Activated naive CD8-positive, alpha-beta T cell treated with anti-CD3 and anti-CD28 coated beads, Interleukin-2, amount 50 U/mL, for 16 hours (primary cell): ENCODE data around the gene SHB.

Experiments
- DNase-seq: peaks from one replicate; pipeline ENCODE4 v3.0.0-alpha.2; 2020; ENCODE audit warnings: low read depth, low spot score

The SHB gene

DNA sequence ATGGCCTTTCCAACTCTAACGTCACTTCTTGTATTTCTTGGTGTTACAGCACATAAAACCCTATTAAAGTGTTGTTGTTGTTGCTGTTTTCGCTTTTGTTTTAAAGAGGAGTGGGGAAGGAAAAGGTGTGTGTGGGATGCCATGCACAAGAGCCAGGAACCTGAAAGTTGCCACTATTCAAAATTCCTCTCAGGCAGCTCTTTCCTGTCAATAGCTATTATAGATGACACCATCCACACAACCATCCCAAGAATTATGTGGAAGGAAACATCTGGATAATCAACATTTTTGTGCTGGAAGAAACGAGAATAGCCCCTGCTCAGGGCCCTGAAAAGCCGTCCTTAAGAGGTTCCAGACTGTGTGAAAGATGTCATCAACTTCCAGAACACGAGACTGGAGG is 79.3 kb downstream of the SHB start:
- no peak for DNase-seq

DNA sequence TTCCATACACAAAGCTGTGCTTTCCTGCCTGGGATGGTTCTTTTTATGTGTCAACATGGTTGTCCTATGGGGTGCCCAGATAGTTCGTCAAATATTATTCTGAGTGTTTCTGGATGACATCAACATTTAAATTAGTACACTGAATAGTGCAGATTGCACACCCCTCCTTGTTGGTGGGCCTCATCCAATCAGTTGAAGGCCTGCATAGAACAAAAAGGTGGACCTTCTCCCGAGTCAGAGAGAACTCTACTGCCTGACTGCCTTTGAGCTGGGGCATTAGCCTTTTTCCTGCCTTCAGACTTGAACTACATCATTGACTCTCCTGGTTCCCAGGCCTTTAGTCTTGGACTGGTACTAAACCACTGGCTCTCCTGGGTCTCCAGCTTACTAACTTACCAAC is 80.4 kb downstream of the SHB start:
- DNase-seq, result no peak

DNA sequence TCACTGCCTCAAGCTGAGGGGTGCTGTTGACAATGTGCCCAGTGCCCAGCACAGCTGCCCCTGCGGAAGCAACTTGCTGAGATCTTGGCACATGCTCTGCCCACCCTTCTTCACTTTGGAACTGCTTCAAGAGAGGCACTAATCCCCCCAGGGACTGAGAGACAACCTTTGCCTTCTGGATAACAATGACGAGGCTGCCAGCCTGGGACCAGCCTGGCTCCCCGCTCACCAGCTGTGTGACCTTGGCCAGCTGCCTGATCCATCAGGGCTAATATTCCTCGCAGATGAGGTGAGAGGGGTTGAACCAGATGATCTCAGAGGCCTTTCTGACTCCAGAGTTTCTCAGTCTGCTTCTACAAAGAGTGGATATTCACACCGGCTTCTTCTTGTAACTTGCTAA is 81.0 kb downstream of the SHB start:
- no peak for DNase-seq

DNA sequence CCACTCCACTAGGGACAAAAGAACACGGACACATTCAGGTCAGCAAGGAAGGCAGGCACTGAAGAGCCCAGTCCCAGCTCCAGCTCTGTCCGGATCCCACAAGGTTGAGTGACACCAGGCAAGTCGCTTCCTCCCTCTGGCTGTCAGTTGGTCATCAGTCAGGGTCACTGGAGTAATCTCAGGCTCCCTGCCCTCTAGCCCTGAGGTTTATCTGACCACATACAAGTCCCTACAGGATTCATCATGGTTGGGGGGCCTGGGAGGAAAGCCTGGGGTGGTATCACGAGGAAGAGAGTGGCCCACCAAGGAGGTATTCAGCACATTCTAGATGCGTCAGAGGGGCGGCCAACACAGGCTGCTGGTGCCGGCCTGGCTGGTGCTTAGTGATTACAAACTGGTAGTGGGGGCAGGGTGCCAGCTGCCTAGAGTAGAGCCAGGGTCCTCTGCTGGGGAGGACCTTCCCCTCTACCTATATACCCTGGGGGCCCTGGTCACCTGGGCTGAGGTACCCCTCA is 81.5 kb downstream of the SHB start:
- no peak for DNase-seq

DNA sequence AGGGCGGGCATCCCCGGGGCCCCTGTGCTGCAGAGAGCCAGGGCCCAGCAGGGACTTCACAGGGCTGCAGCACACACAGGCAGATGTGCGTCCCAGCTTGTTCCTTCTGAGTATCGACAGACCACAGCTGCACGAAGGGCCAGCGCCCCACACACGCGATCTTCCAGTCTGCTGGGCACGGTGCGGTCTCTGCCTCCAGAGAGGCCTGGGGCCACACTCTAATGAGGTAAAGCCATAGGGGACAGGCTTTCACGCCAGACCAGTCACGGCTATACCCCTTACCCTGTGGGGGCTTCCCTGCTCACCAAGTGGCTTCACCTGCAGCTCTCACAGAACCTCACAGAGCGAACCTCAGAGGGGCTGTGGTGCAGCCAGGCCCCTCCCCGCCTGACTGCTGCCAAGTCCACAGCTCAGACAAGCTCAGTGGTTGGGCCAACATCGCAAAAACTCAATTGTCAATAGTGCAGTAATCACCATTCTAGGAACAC is 82.2 kb downstream of the SHB start:
- no peak for DNase-seq

DNA sequence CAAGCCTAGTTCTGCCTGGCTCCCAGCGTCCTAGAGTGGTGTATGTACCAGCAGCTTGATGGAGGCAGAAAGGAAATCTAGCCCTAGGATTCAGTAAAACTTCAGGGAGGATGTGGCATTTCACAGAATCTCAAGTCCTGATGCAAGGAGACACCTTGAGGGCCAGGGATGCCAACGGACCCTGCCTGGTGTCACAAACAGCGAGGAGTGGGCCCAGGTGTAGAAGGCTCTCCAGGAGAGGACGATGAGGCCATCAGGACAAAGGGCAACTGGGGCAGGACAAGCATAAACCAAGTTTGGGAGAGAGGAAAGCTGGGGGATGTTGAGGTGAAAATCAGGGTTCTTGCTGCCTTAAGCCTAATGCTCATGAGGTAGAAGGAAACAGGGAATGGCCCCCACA is 83.0 kb downstream of the SHB start:
- DNase-seq, result no peak

DNA sequence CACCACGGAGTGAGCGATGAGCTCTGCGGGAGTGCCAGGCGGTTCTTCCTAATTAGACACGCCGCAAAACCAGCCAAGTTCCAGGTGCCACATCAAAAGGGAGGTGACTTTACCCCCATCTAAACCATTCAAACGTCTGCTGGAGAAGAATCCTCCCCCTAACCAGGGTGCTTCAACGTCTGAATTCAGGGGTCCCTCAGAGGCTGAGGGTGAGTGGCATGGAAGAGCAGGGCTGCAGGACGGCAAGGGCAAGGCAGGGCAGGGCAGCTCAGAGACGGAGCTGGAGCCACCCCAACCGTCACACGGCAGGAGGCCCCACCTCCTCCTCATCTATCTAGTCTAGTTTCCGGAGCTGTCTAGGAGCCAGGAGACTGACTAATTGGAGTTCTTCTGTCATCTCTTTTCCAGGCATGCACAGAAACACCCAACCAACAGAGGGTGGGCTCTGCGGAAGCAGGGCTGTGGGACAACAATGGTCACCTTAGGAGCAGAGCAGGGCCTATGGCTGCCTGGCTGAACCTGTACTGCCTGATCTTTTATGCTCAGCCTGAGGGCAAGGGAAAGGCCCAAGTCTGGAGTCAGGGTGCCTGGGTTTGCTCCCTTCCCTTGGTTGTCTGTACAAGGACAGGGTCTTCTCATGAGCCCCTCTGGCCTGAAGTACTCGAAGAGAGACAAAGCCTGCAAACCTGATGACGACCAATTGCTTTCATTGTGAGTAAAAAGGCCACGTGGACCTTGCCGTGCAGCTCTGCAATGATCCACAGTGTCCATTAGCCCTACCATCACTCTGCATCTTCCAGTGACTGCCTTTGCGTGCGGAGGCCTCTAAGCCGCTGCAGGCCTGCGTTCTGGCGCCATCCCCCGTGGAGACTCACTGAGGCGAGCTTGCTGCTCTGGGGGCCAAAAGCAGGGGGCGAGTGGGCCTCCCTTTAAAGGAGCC is 84.1 kb downstream of the SHB start:
- no peak for DNase-seq

DNA sequence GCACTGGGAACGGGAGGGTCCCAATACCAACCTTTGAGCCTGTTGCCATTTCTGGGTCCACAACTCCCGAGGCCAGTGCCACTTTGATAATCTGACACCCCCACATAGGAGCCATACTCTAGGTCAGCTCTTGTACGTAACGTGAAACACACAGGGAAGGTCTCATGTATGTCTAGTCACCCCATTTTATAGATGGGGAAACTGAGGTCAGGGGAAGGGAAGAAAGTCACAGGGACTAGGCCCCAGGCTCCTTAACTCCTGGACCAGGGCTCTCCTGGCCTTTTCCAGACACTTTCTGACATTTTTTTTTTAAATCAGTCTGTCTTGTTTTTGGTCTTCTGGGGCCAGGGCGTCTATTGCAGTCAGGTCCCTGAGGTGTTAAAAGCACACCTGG is 84.8 kb downstream of the SHB start:
- DNase-seq, result no peak

DNA sequence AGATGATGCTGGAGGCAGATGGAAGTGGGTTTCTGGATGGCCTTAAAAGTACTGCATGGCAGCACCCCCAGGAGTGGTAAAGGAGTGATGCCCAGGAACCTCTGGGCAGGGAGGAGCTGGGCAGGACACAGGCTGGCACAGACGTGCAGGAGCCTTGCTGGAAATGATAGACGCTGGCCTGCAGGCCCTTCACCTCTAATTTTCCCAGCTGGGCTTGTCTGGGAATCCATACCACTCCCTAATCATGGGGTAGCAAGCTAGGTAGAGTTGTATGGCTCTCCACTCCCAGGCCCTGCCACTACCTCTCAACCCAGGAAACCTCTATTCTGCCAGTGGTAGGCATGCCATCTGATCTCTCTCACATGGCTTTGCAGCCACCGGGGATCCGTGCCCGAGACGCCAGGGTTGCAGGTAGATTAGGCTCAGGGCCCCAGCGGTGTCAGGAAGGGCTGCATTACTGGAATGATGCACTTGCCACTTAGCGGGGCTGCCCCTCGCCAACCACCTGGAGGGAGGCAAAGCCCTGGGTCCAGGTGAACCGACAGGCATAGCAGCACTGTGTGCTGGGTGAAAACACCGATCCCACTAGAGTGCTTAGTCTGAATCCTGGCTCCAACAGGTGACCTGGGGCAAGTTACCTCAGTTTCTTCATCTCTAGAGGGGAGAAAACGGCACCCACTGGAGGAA is 85.5 kb downstream of the SHB start:
- no peak for DNase-seq

DNA sequence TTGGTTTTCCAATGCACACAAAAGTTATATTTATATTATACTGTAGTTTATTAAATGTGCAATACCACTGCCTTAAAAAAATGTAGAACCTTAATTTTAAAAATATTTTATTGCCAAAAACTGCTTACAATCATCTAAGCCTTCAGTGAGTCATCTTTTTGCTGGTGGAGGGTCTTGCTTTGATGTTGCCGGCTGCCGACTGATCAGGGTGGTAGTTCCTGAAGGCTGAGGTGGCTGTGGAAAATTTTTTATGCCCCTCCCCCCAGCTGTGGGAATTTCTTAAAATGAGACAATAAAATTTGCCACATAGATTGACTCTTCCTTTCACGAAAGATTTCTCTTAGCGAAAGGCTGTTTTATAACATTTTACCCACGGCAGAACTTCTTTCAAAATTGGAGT is 89.2 kb downstream of the SHB start:
- no peak for DNase-seq

DNA sequence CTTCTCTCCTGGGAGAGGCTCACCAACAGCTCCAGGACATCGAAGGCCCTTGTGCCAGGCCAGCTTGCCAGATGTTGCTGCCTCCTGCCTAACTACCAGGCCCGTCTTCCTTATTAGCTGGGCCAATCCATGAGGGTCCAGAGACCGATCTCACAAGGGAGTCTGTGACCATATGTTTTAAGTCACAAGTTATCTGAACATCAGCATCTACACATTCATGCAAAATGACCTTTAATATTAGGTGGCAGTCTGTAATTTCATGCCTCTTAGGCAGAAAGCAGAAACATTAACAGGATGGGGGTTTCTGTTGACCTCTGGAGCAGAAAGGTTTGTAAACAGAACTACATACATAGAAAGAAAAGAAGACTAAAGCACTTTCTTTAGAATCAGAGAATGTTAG is 90.0 kb downstream of the SHB start:
- no peak for DNase-seq

DNA sequence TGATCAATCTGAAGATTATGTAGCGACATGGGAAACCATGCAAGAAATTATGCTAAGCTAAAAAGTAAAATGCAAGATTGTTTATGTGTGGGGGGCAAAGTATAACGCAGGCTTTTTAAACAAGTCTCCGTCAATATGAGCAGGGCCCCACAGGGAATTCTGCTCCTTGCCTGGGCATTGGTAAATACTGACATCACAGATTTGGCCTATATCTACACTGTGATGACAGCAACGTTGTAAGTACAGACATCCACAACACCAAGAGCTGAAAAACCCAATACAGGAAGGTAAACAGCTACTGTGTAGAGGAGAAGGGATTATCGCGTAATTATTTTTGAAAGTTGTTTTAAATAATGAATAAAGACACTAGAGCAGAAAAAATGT is 90.6 kb downstream of the SHB start:
- DNase-seq, result no peak

DNA sequence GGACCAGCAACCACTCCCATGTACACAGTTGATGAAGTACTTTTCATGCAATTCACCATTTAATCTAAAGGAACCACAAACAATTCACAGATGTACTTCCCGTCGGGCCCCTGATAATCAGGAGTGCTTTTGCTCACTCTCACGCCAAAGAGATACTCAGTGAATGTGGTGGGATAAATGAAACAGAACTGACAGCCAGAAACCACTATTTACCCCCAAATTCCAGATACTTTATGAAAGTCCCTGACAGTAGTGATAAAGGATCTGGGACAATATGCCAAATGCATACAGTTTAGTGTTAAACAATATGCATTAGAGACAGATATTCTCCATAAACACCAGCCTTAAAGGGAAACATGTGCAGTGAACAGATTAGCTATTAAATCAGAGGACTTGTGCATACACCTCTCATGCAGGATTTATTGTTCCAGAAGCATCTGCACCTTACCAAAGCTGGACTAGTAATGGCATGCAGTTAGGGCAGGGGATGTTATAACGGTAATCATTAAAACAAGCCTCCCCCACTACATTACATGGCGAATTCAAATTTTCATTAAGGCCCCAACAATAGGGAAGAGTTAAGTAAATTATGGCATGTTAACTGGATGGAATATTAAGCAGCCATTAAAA is 91.1 kb downstream of the SHB start:
- DNase-seq, result no peak

DNA sequence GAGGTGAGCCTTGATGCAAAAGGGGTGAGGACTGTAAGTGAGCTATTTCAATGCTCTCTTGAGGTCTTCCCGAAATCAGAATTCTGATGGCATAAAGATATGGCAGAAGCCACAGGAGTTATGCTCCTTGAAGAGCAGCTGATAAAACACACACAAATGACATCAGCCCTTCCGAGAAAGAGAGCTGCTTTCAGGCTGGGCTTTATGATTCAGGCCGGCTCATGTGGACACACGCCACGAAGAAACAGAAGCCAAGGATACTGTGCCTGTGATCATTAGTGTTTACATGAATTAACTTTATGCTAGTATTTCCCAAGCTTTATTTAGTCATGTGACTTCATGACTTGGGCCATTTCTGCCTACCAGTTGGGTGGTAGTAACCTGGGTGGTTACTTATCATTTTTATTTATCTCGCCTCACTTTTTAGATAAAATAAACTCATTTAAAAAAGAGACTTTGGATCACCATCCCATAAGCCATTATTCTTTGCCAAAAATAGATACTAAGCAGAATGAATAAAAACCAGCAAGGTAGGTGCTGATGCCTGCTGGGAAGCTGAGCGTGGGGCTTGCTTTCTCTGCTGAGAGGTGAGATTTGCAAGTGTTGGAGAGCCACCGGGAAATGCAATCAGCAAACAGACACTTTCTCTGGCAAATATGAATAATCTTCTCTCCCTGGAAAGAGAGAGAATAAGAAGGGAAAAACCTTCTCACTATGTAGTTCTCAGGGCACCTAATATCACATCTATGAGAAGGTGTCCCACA is 92.1 kb downstream of the SHB start:
- DNase-seq, result no peak

DNA sequence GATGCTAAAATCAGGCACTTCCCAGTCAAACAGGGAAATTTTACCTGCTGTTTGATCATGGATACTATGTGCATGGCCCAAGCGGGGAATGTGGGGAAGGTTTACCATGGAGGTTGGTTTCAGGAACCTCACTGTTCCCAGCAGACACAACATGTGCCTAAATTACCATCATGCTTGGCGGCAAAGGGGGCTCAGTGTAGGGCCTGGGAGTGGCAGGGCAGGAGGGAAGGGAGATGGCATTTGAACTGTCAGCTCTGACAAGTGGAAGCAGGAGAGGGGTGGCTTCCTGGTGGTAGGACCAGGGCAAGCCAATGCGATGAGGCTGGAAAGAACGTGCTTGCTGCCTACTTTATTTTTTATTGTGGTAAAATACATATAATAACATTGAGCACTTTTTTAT is 93.4 kb downstream of the SHB start:
- no peak for DNase-seq

DNA sequence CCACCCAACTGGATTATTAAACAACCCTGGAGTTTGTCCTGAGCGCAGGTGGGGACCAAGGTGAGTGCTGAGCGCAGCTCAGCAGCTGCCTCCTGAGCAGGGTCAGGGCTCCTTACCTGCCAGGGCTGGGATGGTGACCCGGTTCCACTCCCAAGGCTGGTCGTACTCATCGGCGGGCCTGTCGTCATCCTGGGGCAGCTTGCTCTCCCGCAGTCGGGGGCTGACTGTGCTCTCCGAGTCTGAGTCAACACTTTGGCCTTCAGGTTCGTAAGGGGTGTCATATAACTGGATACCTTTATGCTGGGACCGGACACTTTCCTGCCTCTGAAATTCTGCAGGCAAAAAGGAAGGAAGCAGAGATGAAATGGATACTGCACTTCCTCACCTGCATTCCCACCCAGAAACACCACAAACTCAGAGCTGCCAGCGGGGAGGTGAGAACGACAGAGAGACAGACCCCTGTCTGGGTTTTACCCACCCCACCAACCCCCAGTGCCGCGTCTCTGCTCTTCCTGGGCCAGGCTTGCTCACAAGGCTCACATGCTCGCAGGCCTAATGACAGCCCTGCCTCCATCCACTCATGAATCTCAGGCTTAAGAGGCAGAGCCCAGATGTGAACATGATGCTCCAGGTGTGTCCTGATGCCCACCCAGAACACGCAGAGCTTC is 94.4 kb downstream of the SHB start:
- no peak for DNase-seq

DNA sequence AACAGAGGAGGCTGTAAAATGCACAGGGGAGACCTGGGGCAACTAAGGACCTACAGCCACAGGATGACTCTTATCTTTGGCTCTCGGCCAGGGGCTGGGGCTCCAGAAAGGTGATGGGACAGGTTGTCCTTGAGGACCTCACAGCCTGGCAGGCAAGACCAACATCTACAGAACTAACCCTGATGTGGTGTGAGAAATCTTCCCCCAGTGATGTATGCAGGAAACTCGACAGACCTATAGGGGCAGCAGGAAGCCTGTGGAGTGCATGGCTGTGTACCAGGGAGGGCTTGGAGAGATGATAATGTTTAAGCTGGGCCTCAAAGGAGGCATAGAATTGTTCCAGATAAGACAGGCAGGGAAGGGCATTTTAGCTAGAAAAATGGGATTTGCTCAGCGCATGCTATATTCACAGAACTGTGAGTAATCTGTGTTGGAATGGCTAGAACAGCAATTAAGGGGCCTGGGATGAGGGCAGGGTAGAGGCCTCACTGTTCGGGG is 96.6 kb downstream of the SHB start:
- DNase-seq, result no peak

DNA sequence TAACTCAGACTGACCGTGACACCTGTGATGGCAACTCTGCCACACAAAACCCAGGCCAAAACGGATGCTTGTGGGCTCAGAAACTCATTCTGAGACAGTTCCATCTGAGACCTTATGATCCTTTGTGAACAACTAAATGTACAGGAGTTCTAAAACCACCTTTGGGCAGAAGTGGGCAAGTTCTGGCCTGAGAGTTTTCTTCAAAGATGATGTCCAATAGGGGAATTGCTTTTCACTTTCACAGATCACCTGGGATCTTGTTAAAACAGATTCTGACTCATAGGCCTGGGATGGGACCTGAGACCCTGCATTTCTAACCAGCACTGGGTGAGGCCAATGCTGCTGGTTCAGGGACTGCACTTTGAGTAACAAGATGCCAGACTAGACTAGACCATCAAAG is 97.3 kb downstream of the SHB start:
- DNase-seq, result no peak

DNA sequence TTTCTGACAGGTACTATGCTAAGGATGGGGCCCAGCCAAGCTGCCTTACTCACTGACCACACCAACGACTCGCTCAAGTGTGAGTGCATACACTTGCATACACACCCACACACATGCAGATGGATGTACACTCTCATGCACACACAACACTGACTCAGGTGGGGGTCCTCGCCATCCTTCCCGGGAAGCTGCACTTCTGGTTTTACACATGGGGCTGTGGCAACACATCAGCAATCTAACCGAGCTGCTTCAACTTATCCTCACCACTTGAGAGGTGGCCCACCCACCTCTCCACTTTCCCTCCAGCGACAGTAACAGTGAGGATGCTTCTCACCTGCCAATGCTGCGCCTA is 97.9 kb downstream of the SHB start:
- DNase-seq, result no peak

DNA sequence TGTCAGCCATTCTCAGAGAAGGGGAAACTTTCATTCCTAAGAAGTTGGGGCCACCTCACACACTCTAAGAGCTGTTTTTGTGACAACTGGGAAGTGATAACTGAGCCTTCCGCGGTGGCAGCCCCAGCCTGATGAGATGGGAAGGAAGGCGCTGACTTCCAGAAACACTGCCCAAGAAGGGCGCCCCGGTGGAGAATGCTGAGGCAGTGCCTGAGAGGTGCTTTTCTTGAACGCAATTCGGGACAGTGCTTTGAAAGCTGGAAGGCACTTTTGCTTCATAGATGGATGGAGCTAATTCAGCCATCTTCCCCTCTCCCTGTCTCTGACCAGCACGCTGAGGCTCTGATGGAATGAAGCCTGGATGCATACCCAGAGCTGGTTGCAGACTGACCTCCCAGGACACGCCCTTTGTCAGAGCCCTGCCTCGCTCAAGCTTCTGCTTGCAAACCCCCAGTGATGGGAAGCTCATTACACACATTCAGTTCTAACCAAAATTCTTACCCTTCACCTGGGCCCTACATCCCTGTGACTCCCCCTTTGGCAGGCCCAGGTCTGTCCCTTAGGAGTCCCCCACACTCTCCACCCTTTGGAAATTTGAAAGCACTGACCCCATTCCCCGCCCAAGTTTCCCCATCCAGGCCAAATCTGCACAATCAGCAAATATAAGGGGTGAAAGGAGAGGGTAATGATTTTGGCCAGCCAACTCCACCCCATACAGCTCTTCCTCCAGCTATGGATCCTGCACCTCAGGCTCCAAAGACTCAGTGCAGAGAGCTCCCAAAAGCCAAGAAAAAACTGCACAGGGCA is 98.5 kb downstream of the SHB start:
- no peak for DNase-seq
